ENCODE measurements around the gene NGF.
"Not testable (repeated sequence)": the region's sequence is repeated elsewhere in the genome, so short reads cannot be mapped to it uniquely, and the experiment has no call there.

Gene NGF

GRCh38 chr1:115310581-115311473, 27.2 kb downstream of the NGF start:
- no peak for TF ChIP-seq CTCF (conservative IDR thresholded peaks at IDR 0.05; ENCODE audit: low read length)
- no peak overlapping the region for H3K4me3 ChIP-seq (ENCODE audit: low read length)
- DNase-seq (ENCODE audit: low read depth): no peak

GRCh38 chr1:115309504-115309903, 28.5 kb downstream of the NGF start:
- not testable (repeated sequence) for DNase-seq (ENCODE audit: low read depth)

GRCh38 chr1:115308969-115309368, 29.1 kb downstream of the NGF start:
- no peak for DNase-seq (ENCODE audit: low read depth)
- TF ChIP-seq CTCF (conservative IDR thresholded peaks at IDR 0.05; ENCODE audit: low read length): no peak
- H3K4me3 ChIP-seq (ENCODE audit: low read length): no peak overlapping the region

More at GRCh38 chr1:115309504-115309903, 28.5 kb downstream of the NGF start:
- H3K4me3 ChIP-seq (ENCODE audit: low read length): not testable (repeated sequence)

GRCh38 chr1:115307661-115308060, 30.4 kb downstream of the NGF start:
- H3K4me3 ChIP-seq (ENCODE audit: low read length): no peak overlapping the region
- TF ChIP-seq CTCF (conservative IDR thresholded peaks at IDR 0.05; ENCODE audit: low read length): no peak
- DNase-seq (ENCODE audit: low read depth): no peak

- no peak for TF ChIP-seq CTCF (conservative IDR thresholded peaks at IDR 0.05; ENCODE audit: low read length)
- no peak overlapping the region for H3K4me3 ChIP-seq (ENCODE audit: low read length)
- no peak for DNase-seq (ENCODE audit: low read depth)
Observed at GRCh38 chr1:115306146-115306545, 31.9 kb downstream of the NGF start.

GRCh38 chr1:115303364-115303763, 34.7 kb downstream of the NGF start:
- DNase-seq (ENCODE audit: low read depth): no peak
- no peak overlapping the region for H3K4me3 ChIP-seq (ENCODE audit: low read length)
- TF ChIP-seq CTCF (conservative IDR thresholded peaks at IDR 0.05; ENCODE audit: low read length): no peak

- peak overlapping the region; percentile 24 for H3K4me3 ChIP-seq (ENCODE audit: low read length)
- peak; percentile 97 for DNase-seq (ENCODE audit: low read depth)
- TF ChIP-seq CTCF (conservative IDR thresholded peaks at IDR 0.05; ENCODE audit: low read length): no peak
Observed at GRCh38 chr1:115302390-115302961, 35.6 kb downstream of the NGF start.

All from AG10803 (cell line).